HepG2 (cell line): ENCODE data around the gene TRDN. TPM values are rescaled to one million over a fixed set of nuclear protein-coding genes. Genes with fewer than 3 reads are reported as not detected.
"Not testable (repeated sequence)": the region's sequence is repeated elsewhere in the genome, so short reads cannot be mapped to it uniquely, and the experiment has no call there.

Experiments
- ATAC-seq: fragments of 200-7000 bp; cut with Tn5 transposase; 3 replicates; pipeline ENCODE4 v1.9.1; 2020; ENCODE audit warnings: mild to moderate bottlenecking, moderate library complexity
- BruUV-seq: library from RNA; stranded (reverse); fragments of 400-500 nt; replicated peaks from 2 replicates; lab custom pipeline; 2021; lab: Mats Ljungman, UMichigan
- CTCF ChIA-PET: fragments of 300-600 bp; formaldehyde crosslinking; extraction: SDS; loops from one replicate; lab custom pipeline; 2021; ENCODE audit warnings: low total read pairs, inconsistent platforms, low intra/inter-chr PET ratio; lab: Yijun Ruan, JAX
- POLR2A ChIA-PET: fragments of 350-600 bp; sonication (Branson Sonifier 250); formaldehyde crosslinking; loops from one replicate; lab custom pipeline; 2020; ENCODE audit warnings: antibody characterized with exemption, inconsistent platforms; lab: Yijun Ruan, JAX
- DNase-seq: peaks from one replicate; pipeline ENCODE4 v3.0.0-alpha.2; 2015; ENCODE audit warnings: low spot score
- FAIRE-seq: peaks from 3 replicates; lab custom pipeline; 2011; peaks lifted over from hg19 to GRCh38; lab: Jason Lieb, UNC
- H2AFZ ChIP-seq: one replicate; pipeline ENCODE4 v1.6.1; 2011; ENCODE audit warnings: low read length, inconsistent platforms
- H3K27ac ChIP-seq: fragments of 300-600 bp; 3 replicates; pipeline ENCODE4 v1.8.0; 2011; ENCODE audit warnings: mixed run types, mild to moderate bottlenecking, mixed read lengths, low read length, inconsistent platforms; ENCODE audit not compliant: insufficient read depth; ENCODE audit errors: extremely low read length
- H3K27me3 ChIP-seq, 2 experiments: fragments of 200-600 bp in 1 of 2; 2 replicates in 1 of 2; 3 replicates in 1 of 2; pipeline versions ENCODE4 v1.6.0 to v1.8.0; 2011; ENCODE audit warnings: low read length in 2 of 2, mild to moderate bottlenecking in 2 of 2, moderate library complexity in 2 of 2, inconsistent platforms in 1 of 2; ENCODE audit not compliant: insufficient read depth in 2 of 2, control insufficient read depth in 1 of 2
- H3K36me3 ChIP-seq, 2 experiments: fragments of 200-600 bp in 1 of 2; replicated peaks in 1 of 2; 2 replicates in 1 of 2; 3 replicates in 1 of 2; pipeline versions ENCODE4 v1.5.1 to v1.8.0; 2011; ENCODE audit warnings: low read length in 2 of 2, inconsistent platforms in 1 of 2; ENCODE audit not compliant: insufficient read depth in 2 of 2, control insufficient read depth in 1 of 2
- H3K4me1 ChIP-seq: 2 replicates; pipeline ENCODE4 v1.5.1; 2012; ENCODE audit warnings: low read length, inconsistent platforms; ENCODE audit not compliant: insufficient read depth
- H3K4me2 ChIP-seq: 2 replicates; pipeline ENCODE4 v1.6.0; 2011; ENCODE audit warnings: low read depth, low read length, inconsistent platforms
- H3K4me3 ChIP-seq, 3 experiments: fragments of 200-600 bp in 1 of 3; sonication (generic), shearing (Covaris generic) in 1 of 3; replicated peaks in 1 of 3; 2 replicates each; pipeline ENCODE4 v1.5.1; 2011 to 2016; ENCODE audit warnings: low read length in 3 of 3, inconsistent platforms in 2 of 3, low read depth in 2 of 3, mild to moderate bottlenecking in 2 of 3, control low read depth in 1 of 3, mixed read lengths in 1 of 3; ENCODE audit not compliant: insufficient read depth in 1 of 3
- H3K79me2 ChIP-seq: one replicate; pipeline ENCODE4 v1.6.1; 2011; ENCODE audit warnings: low read length, inconsistent platforms; ENCODE audit not compliant: insufficient read depth
- H3K9ac ChIP-seq: 2 replicates; pipeline ENCODE4 v1.6.0; 2011; ENCODE audit warnings: mild to moderate bottlenecking, low read depth, low read length, inconsistent platforms; ENCODE audit not compliant: insufficient read depth
- H3K9me3 ChIP-seq: 2 replicates; pipeline ENCODE4 v1.5.1; 2012; ENCODE audit warnings: mild to moderate bottlenecking, low read length
- H4K20me1 ChIP-seq: 2 replicates; pipeline ENCODE4 v1.6.0; 2011; ENCODE audit warnings: inconsistent platforms, mild to moderate bottlenecking, low read length, moderate library complexity; ENCODE audit not compliant: insufficient read depth
- ADNP ChIP-seq: sonication (generic); formaldehyde crosslinking; IDR thresholded peaks from 2 replicates; pipeline ENCODE4 v1.4.0; 2020; ENCODE audit warnings: missing genetic modification reagents
- EZH2 ChIP-seq: conservative IDR thresholded peaks from 2 replicates; pipeline ENCODE4 v1.6.1; 2012; ENCODE audit warnings: mild to moderate bottlenecking, low read depth, low read length, moderate library complexity
- HNRNPUL1 ChIP-seq: fragments of 200-400 bp; formaldehyde crosslinking; IDR thresholded peaks from 2 replicates; pipeline ENCODE4 v1.6.1; 2017; ENCODE audit warnings: low read depth, mild to moderate bottlenecking, low read length, moderate library complexity
- RBM39 ChIP-seq: fragments of 200-400 bp; formaldehyde crosslinking; IDR thresholded peaks from one replicate; pipeline ENCODE4 v1.6.1; 2018; ENCODE audit warnings: antibody characterized with exemption, mild to moderate bottlenecking, low read depth, low read length; ENCODE audit not compliant: poor library complexity, severe bottlenecking
- ZNF331 ChIP-seq: sonication (generic); formaldehyde crosslinking; IDR thresholded peaks from 2 replicates; pipeline ENCODE4 v1.4.0; 2020; ENCODE audit warnings: missing genetic modification reagents
- ZNF543 ChIP-seq: sonication (generic); formaldehyde crosslinking; IDR thresholded peaks from 2 replicates; pipeline ENCODE4 v1.4.0; 2020; ENCODE audit warnings: mild to moderate bottlenecking, missing genetic modification reagents
- WGBS: methylation state at CpG from one replicate; pipeline ENCODE4 v1.1.6; 2017; ENCODE audit warnings: low lambda C conversion rate; 5-methylcytosine and 5-hydroxymethylcytosine counted together
- in situ Hi-C: cut with HindIII; loops from 2 replicates; pipeline ENCODE4 v1.10.0; 2017; ENCODE audit warnings: low pct_unique_long_range_greater_than_20kb; ENCODE audit not compliant: extremely low pct_ligation_motif_present
- intact Hi-C: fragments of 100-400 bp; cut with micrococcal nuclease; formaldehyde crosslinking; loops from one replicate; pipeline ENCODE4 v1.10.0; 2022; ENCODE audit not compliant: unreplicated experiment
- polyA plus RNA-seq, 8 experiments: library from polyadenylated mRNA; depleted of rRNA in 3 of 8; stranded (reverse) in 7 of 8; unstranded in 1 of 8; fragments of >200 nt; fragmentation: Illumina TruSeq in 4 of 8; extraction: Trizol in 4 of 8; gene quantifications; 2 replicates each; pipeline versions ENCODE4 v1.2.1 to v1.2.3, GENCODE V29; 2011 to 2016; ENCODE audit warnings: low read depth in 4 of 8, missing spikeins in 1 of 8, mixed read lengths in 1 of 8; ENCODE audit not compliant: insufficient read depth in 1 of 8
- total RNA-seq, 5 experiments: library from RNA; depleted of rRNA; stranded (reverse); fragments of >200 nt; fragmentation: Illumina TruSeq; extraction: Trizol; gene quantifications; 2 replicates each; pipeline ENCODE4 v1.2.3, GENCODE V29; 2016; ENCODE audit warnings: low read depth in 1 of 5
- TF ChIP-seq, protein P1 (sequence below): sonication (generic); formaldehyde crosslinking; IDR thresholded peaks from 2 replicates; pipeline ENCODE4 v1.4.0; 2020; ENCODE audit warnings: missing genetic modification reagents, borderline replicate concordance
- TF ChIP-seq, protein P2 (sequence below): sonication (generic); formaldehyde crosslinking; IDR thresholded peaks from 2 replicates; pipeline ENCODE4 v1.4.0; 2020; ENCODE audit warnings: missing genetic modification reagents

The TRDN gene
- total and polyA plus RNA-seq, 2 of the 13 experiments (the other 11 are each of a cell fraction or from before 2014, with no cell fraction given), result not detected

DNA sequence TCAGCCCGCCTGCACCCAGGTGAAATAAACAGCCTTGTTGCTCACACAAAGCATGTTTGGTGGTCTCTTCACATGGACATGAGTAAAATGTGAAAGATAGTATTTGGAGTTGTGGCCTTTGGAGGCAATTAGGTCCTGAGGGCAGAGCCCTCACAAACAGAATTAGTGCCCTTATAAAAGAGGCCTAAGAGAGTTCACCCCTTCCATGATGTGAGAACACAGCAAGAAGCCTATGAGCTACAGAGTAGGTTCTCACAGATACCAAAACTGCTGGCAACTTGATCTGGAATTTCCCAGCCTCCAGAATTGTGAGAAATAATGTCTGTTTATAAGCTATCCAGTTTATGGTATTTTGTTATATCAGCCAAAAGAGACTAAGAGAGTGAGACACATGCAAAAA is 74.5 kb downstream of the TRDN start:
- TF ChIP-seq RBM39 (no peak), ZNF543 (CRISPR knock-in tag) (no peak), EZH2 (no peak), ZNF331 (CRISPR knock-in tag) (no peak), HNRNPUL1 (no peak), ADNP (CRISPR knock-in tag) (no peak)
- TF ChIP-seq, protein P1, sequence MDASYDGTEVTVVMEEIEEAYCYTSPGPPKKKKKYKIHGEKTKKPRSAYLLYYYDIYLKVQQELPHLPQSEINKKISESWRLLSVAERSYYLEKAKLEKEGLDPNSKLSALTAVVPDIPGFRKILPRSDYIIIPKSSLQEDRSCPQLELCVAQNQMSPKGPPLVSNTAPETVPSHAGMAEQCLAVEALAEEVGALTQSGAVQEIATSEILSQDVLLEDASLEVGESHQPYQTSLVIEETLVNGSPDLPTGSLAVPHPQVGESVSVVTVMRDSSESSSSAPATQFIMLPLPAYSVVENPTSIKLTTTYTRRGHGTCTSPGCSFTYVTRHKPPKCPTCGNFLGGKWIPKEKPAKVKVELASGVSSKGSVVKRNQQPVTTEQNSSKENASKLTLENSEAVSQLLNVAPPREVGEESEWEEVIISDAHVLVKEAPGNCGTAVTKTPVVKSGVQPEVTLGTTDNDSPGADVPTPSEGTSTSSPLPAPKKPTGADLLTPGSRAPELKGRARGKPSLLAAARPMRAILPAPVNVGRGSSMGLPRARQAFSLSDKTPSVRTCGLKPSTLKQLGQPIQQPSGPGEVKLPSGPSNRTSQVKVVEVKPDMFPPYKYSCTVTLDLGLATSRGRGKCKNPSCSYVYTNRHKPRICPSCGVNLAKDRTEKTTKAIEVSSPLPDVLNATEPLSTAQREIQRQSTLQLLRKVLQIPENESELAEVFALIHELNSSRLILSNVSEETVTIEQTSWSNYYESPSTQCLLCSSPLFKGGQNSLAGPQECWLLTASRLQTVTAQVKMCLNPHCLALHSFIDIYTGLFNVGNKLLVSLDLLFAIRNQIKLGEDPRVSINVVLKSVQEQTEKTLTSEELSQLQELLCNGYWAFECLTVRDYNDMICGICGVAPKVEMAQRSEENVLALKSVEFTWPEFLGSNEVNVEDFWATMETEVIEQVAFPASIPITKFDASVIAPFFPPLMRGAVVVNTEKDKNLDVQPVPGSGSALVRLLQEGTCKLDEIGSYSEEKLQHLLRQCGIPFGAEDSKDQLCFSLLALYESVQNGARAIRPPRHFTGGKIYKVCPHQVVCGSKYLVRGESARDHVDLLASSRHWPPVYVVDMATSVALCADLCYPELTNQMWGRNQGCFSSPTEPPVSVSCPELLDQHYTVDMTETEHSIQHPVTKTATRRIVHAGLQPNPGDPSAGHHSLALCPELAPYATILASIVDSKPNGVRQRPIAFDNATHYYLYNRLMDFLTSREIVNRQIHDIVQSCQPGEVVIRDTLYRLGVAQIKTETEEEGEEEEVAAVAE (CRISPR knock-in tag), result no peak
- TF ChIP-seq, protein P2, sequence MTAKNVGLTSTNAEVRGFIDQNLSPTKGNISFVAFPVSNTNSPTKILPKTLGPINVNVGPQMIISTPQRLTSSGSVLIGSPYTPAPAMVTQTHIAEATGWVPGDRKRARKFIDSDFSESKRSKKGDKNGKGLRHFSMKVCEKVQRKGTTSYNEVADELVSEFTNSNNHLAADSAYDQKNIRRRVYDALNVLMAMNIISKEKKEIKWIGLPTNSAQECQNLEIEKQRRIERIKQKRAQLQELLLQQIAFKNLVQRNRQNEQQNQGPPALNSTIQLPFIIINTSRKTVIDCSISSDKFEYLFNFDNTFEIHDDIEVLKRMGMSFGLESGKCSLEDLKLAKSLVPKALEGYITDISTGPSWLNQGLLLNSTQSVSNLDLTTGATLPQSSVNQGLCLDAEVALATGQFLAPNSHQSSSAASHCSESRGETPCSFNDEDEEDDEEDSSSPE (CRISPR knock-in tag), result no peak
- no peak for ATAC-seq

DNA sequence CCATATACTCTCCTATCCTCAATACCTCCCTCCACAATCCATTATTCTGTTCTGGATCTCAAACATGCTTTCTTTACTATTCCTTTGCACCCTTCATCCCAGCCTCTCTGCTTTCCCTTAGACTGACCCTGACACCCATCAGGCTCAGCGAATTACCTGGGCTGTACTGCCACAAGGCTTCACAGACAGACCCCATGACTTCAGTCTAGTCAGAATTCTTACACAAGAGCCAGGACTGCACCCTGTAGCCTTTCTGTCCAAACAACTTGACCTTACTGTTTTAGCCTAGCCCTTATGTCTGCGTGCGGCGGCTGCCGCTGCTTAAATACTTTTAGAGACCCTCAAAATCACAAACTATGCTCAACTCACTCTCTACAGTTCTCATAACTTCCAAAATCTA is 76.9 kb downstream of the TRDN start:
- H3K4me2 ChIP-seq, CTCF ChIA-PET, POLR2A ChIA-PET, intact Hi-C loops, H3K27me3 ChIP-seq, H2AFZ ChIP-seq, H3K36me3 ChIP-seq, H4K20me1 ChIP-seq, ATAC-seq, H3K79me2 ChIP-seq, H3K4me3 ChIP-seq, DNase-seq, H3K9me3 ChIP-seq, FAIRE-seq, H3K9ac ChIP-seq, in situ Hi-C loops, H3K4me1 ChIP-seq, BruUV-seq, H3K27ac ChIP-seq: not testable (repeated sequence)
- WGBS, result 14% methylated on average over 5 of the region's 5 CpGs

More for the DNA sequence above, 74.5 kb downstream of the TRDN start:
- Histone ChIP-seq H3K4me2 (no peak overlapping the region), H3K9me3 (no peaks in the 10 kb centered on the region), H3K27me3 (no peaks in the 10 kb centered on the region; a peak in 1 of 5 replicates), H3K27ac (no peak overlapping the region), H3K79me2 (no peaks in the 10 kb centered on the region), H2AFZ (no peak overlapping the region), H4K20me1 (no peaks in the 10 kb centered on the region), H3K36me3 (no peaks in the 10 kb centered on the region), H3K9ac (no peak overlapping the region), H3K4me3 (no peak overlapping the region), H3K4me1 (no peaks in the 10 kb centered on the region)
- ChIA-PET POLR2A (no interaction called here), CTCF (no interaction called here)
- FAIRE-seq, result no peak
- in situ Hi-C loops, result no loop called here
- BruUV-seq, result no TSS peak
- DNase-seq, result no peak
- WGBS, result 5% methylated on average over 1 of the region's 1 CpG
- intact Hi-C loops, result no loop called here
